Measurements from ENCODE around the gene KLHDC8A.
A peak's percentile ranks its signal among the peaks of the same experiment; 100 is the strongest.

Gene KLHDC8A

GRCh38 chr1:205359771-205360565, 3.2 kb upstream of the KLHDC8A start:
- POLR2A ChIA-PET, result no interaction called here

DNA sequence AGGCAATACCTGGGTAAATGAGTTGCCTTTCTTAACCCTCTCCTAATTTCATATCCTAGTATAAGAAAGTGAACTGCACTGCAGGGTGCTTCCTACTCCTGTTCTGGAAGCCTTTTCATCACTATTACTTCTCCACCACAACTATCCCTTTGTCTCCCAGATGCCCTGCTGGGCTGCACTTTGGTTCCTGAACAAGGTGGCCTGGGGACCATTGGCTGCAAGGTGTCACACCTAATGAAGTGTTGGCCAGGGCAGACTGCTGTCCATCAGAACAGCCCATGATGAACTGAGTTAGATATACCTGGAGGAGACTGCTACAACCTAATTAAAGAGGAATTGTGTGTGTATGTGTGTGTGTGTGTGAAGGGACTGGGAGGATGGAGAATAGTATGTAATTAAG, 1.9 kb upstream of the KLHDC8A start:
- H3K36me3 ChIP-seq (ENCODE audit: control insufficient read depth in 2 of 2, insufficient read depth in 1 of 2, low read length in 2 of 2), result no peaks in the 10 kb centered on the region
- no peak overlapping the region for H3K4me3 ChIP-seq (ENCODE audit: low read depth, low read length)
- H3K4me1 ChIP-seq (ENCODE audit: control insufficient read depth, insufficient read depth, low read length), result no peaks in the 10 kb centered on the region
- ChIA-PET CTCF (interaction anchor here (0.7 kb wide), 1 partner anchor 311 kb away, joined by 3 read pairs; no protein-coding TSS in a partner anchor), POLR2A (no interaction called here)
- H3K27ac ChIP-seq (ENCODE audit: extremely low read depth, low read depth, low read length), result no peak overlapping the region
- no peaks in the 10 kb centered on the region for H3K9me3 ChIP-seq (ENCODE audit: control insufficient read depth, insufficient read depth, low read depth, low read length)
- TF ChIP-seq ZNF560 (tag by site-specific recombination; IDR thresholded peaks at IDR 0.05; ENCODE audit: borderline replicate concordance) (no peak), ZNF112 (tag by site-specific recombination; IDR thresholded peaks at IDR 0.05) (no peak), ZXDB (tag by site-specific recombination; IDR thresholded peaks at IDR 0.05) (no peak), ZNF146 (tag by site-specific recombination; IDR thresholded peaks at IDR 0.05) (no peak), ZNF529 (tag by site-specific recombination; IDR thresholded peaks at IDR 0.05; ENCODE audit: insufficient replicate concordance) (no peak), ZNF629 (tag by site-specific recombination; IDR thresholded peaks at IDR 0.05) (no peak), ZNF292 (tag by site-specific recombination; IDR thresholded peaks at IDR 0.05; ENCODE audit: borderline replicate concordance, low read depth) (no peak), ZNF521 (tag by site-specific recombination; IDR thresholded peaks at IDR 0.05) (no peak), ZNF140 (tag by site-specific recombination; IDR thresholded peaks at IDR 0.05) (no peak), GLIS2 (tag by site-specific recombination; IDR thresholded peaks at IDR 0.05) (no peak), ZNF600 (tag by site-specific recombination; IDR thresholded peaks at IDR 0.05) (no peak), BCL11B (tag by site-specific recombination; IDR thresholded peaks at IDR 0.05; ENCODE audit: low read depth) (no peak)
- TF ChIP-seq, protein P1, sequence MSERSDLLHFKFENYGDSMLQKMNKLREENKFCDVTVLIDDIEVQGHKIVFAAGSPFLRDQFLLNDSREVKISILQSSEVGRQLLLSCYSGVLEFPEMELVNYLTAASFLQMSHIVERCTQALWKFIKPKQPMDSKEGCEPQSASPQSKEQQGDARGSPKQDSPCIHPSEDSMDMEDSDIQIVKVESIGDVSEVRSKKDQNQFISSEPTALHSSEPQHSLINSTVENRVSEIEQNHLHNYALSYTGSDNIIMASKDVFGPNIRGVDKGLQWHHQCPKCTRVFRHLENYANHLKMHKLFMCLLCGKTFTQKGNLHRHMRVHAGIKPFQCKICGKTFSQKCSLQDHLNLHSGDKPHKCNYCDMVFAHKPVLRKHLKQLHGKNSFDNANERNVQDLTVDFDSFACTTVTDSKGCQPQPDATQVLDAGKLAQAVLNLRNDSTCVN (tag by site-specific recombination; optimal IDR thresholded peaks at IDR 0.05), result no peak
- TF ChIP-seq, protein P2, sequence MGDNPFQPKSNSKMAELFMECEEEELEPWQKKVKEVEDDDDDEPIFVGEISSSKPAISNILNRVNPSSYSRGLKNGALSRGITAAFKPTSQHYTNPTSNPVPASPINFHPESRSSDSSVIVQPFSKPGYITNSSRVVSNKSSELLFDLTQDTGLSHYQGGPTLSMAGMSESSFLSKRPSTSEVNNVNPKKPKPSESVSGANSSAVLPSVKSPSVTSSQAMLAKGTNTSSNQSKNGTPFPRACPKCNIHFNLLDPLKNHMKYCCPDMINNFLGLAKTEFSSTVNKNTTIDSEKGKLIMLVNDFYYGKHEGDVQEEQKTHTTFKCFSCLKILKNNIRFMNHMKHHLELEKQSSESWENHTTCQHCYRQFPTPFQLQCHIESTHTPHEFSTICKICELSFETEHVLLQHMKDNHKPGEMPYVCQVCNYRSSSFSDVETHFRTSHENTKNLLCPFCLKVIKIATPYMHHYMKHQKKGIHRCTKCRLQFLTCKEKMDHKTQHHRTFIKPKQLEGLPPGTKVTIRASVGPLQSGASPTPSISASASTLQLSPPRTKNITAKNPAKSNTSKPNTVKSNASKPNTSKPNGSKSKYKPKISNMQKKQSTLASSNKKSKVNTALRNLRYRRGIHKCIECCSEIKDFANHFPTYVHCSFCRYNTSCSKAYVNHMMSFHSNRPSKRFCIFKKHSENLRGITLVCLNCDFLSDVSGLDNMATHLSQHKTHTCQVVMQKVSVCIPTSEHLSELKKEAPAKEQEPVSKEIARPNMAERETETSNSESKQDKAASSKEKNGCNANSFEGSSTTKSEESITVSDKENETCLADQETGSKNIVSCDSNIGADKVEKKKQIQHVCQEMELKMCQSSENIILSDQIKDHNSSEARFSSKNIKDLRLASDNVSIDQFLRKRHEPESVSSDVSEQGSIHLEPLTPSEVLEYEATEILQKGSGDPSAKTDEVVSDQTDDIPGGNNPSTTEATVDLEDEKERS (tag by site-specific recombination; IDR thresholded peaks at IDR 0.05), result no peak

More at GRCh38 chr1:205359771-205360565, 3.2 kb upstream of the KLHDC8A start:
- H3K27ac ChIP-seq (ENCODE audit: extremely low read depth, low read depth, low read length), result no peak overlapping the region
- TF ChIP-seq REPIN1 (tag by site-specific recombination; IDR thresholded peaks at IDR 0.05; ENCODE audit: low read depth), result no peak
- peak; percentile 39; the same call in 1 of the 2 replicates for TF ChIP-seq ZNF341 (tag by site-specific recombination; IDR thresholded peaks at IDR 0.05; ENCODE audit: low read depth)
- H3K36me3 ChIP-seq (ENCODE audit: control insufficient read depth in 2 of 2, insufficient read depth in 1 of 2, low read length in 2 of 2), result no peaks in the 10 kb centered on the region
- no peak overlapping the region for H3K4me3 ChIP-seq (ENCODE audit: low read depth, low read length)
- H3K4me1 ChIP-seq (ENCODE audit: control insufficient read depth, insufficient read depth, low read length), result no peaks in the 10 kb centered on the region
- no peaks in the 10 kb centered on the region for H3K9me3 ChIP-seq (ENCODE audit: control insufficient read depth, insufficient read depth, low read depth, low read length)
- CTCF ChIA-PET, result interaction anchor here (0.6 kb wide), 1 partner anchor 269 kb away, joined by 4 read pairs; no protein-coding TSS in a partner anchor

DNA sequence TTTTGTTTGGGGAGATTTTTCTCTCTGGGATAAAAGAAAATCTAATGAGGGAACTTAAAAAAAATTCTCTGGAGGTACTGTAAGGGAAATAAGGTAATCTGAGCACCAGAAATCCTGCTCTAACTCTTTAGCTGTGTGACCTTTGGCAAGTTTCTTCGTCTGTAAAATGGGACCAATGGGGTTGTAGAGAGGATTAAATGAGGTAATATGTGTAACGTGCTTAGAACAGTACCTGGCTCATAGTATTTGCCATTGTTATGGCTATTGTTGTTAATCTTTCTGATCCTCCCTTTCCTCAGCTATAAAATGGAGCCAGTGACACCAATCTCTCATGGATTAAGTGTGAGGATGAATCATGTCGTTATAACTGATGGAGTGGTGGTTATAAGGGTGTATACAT, 845 bp upstream of the KLHDC8A start:
- H3K36me3 ChIP-seq (ENCODE audit: control insufficient read depth in 2 of 2, insufficient read depth in 1 of 2, low read length in 2 of 2), result no peaks in the 10 kb centered on the region
- H3K9me3 ChIP-seq (ENCODE audit: control insufficient read depth, insufficient read depth, low read depth, low read length), result no peaks in the 10 kb centered on the region
- peak; percentile 91 for TF ChIP-seq ZNF664 (tag by site-specific recombination; IDR thresholded peaks at IDR 0.05)
- TF ChIP-seq ZNF214 (tag by site-specific recombination; IDR thresholded peaks at IDR 0.05; ENCODE audit: borderline replicate concordance), result no peak
- TF ChIP-seq ZNF837 (tag by site-specific recombination; IDR thresholded peaks at IDR 0.05), result no peak
- CTCF ChIA-PET, result interaction anchor here (0.7 to 4.2 kb wide), 4 partner anchors 10 to 312 kb away, joined by 3 to 30 read pairs (median 6); no protein-coding TSS in a partner anchor
- H3K4me1 ChIP-seq (ENCODE audit: control insufficient read depth, insufficient read depth, low read length), result no peaks in the 10 kb centered on the region
- POLR2A ChIA-PET, result no interaction called here
- no peak overlapping the region for H3K4me3 ChIP-seq (ENCODE audit: low read depth, low read length)
- no peak overlapping the region for H3K27ac ChIP-seq (ENCODE audit: extremely low read depth, low read depth, low read length)

Data from HEK293 (cell line).